M059J (cell line): Measurements from ENCODE around the gene ZNF442. TPM values are rescaled to one million over a fixed set of nuclear protein-coding genes. Genes with fewer than 3 reads are reported as not detected.
A peak's percentile ranks its signal among the peaks of the same experiment; 100 is the strongest.
"Not testable (repeated sequence)": the region's sequence is repeated elsewhere in the genome, so short reads cannot be mapped to it uniquely, and the experiment has no call there.

ENCODE experiments used
- DNase-seq: peaks from one replicate; pipeline ENCODE4 v3.0.0-alpha.2; 2012; ENCODE audit warnings: low read depth
- total RNA-seq: library from RNA; depleted of rRNA; stranded (reverse); fragments of >200 nt; shearing (Covaris generic); gene quantifications from 2 replicates; pipeline ENCODE4 v1.2.3, GENCODE V29; 2014; rRNA removed

ZNF442 gene
- total RNA-seq, 1 experiment from 2014 or later: 3.8 TPM

DNA sequence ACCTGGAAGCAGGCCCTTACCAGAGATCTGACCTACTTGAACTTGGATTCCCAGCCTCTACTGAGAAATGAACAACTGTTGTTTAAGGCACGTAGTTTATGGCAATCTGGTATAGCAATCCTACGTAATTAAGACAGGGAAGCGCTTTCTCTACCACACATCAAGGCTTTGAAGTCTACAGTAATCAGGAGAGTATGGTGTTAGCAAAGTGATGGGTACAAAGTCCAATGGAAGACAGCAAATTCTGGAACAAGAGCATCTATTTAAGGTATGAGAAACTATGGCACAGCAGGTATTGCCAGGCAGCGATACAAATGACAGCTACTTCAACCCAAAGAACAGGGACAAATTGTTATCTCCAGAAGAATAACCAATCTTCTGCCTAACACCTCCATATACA is 35.1 kb downstream of the ZNF442 start:
- DNase-seq: no peak

DNA sequence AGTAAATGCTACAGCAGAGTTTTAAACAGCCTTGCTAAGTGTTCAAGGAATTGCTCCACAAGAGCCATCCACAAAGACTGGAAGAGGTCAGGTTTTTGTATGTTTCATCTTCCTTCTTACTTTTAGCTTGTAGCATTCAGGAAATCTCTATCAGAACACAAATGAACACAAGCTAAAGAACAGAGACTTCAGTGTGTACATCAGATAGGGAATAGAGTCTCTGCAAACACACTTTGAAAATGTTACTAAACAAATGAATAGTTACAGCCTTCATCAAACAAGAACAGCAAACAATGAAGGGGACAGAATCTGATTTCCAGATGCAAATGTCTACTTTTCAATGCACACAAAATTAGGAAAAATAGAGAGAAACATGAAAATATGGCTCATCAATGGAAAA is 39.8 kb downstream of the ZNF442 start:
- no peak for DNase-seq

DNA sequence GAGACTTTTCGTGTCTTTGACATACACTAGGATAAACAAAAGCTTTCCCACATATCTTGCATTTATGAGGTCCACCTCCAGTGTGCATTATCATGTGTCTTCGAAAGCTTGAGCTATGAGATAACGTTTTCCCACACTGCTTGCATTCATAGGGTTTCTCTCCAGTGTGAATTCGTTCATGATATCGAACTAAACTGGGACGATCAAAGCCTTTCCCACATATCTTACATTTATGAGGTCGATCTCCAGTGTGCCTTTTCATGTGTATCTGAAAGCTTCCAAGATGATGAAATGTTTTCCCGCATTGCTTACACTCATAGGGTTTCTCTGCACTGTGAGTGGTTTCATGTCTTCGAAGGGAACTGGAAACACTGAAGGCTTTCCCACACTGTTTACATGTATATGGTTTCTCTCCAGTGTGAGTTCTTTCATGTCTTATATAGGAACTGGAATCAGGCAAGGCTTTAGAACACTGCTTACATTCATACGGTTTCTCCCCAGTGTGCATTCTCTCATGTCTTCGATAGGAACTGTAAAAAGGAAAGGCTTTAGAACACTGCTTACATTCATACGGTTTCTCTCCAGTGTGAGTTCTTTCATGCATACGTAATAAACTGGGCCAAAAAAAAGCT is 46.6 kb downstream of the ZNF442 start:
- no peak for DNase-seq

DNA sequence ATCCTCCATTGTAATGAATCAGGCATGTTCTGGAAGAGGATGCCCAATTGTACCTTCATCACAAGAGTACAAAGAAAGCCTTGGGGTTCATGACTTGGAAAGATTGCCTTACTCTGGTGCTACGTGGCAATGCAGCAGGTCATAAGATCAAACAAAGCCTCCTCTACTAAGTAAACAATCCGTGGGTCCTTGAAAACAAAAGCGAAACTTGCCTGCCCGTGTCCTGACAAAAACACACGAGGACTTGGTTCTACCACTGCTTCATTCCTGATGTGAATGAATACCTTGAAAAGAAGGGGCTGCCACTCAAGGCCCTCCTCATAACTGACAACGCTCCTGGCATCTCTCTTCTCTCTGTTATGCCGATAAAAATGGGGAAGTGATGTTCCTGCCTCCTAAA is 50.9 kb downstream of the ZNF442 start:
- DNase-seq: peak; percentile 17

DNA sequence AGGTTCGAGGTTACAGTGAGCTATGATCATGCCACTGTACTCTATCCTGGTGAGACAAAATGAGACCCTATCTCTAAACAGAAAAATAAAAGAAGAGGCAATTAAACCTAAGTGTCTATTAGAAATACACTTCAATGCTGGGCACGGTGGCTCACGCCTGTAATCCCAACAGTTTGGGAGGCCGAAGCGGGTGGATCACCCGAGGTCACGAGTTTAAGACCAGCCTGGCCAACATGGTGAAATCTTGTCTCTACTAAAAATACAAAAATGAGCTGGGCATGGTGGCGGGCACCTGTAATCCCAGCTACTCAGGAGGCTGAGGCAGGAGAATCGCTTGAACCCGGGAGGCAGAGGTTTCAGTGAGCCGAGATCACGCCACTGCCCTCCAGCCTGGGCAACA is 56.6 kb downstream of the ZNF442 start:
- not testable (repeated sequence) for DNase-seq

Other genes with a start within 250 kb of the ZNF442 start
- gene ZNF20, start 225.3 kb downstream of the ZNF442 start, total RNA-seq: 1.6 and 12.0 TPM in 2 replicates
- 6.6 and 17.6 TPM in 2 replicates for gene ZNF625, start 208.9 kb downstream of the ZNF442 start, total RNA-seq
- 5.8 and 9.7 TPM in 2 replicates for gene ZNF136, start 202.6 kb downstream of the ZNF442 start, total RNA-seq
- gene ZNF44, start 70.8 kb downstream of the ZNF442 start, total RNA-seq: 4.2 and 11.5 TPM in 2 replicates
- gene ZNF563, start 32.0 kb downstream of the ZNF442 start, total RNA-seq: 0.42 and 5.0 TPM in 2 replicates
- 2.3 and 6.1 TPM in 2 replicates for gene ZNF799, start 35.6 kb upstream of the ZNF442 start, total RNA-seq
- gene ZNF443, start 75.3 kb upstream of the ZNF442 start, total RNA-seq: 2.2 and 5.7 TPM in 2 replicates
- 2.1 and 3.2 TPM in 2 replicates for gene ZNF709, start 119.1 kb upstream of the ZNF442 start, total RNA-seq
- gene ZNF564, start 185.8 kb upstream of the ZNF442 start, total RNA-seq: 4.5 and 8.7 TPM in 2 replicates
- 6.3 and 7.9 TPM in 2 replicates for gene ZNF490, start 245.1 kb upstream of the ZNF442 start, total RNA-seq
- 12.8 and 27.7 TPM in 2 replicates for gene ZNF791, start 245.2 kb upstream of the ZNF442 start, total RNA-seq